GM12875 (cell line): Measurements from ENCODE around the gene NUDT13.

Source experiments
- H3K4me3 ChIP-seq: one replicate; pipeline ENCODE4 v1.5.1; 2011; ENCODE audit warnings: low read depth, low read length, control low read depth
- TF ChIP-seq, protein P1 (sequence below): IDR thresholded peaks from 2 replicates; pipeline ENCODE4 v1.5.1; 2011; ENCODE audit warnings: low read depth, mild to moderate bottlenecking, control low read depth, inconsistent platforms, low read length, moderate library complexity, borderline replicate concordance; ENCODE audit not compliant: insufficient read depth

NUDT13 gene

DNA sequence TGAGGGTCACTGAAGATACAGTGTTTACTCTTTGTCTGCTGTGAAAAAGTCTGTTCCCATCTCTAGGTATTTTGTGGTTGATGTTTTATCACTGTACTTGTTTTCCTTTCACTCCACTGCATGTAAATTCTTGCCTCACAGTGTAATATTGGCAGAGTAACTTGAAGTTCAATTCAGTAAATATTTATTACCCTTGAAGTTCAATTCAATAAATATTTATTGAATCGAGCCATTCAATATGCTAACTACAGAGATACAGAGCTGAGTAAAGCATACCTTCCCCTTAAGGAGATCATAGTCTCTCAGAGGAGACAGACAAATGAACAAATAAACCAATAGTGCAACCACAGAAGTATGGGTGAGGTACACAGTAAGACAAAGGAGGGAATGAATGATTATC is 9.2 kb downstream of the NUDT13 start:
- TF ChIP-seq, protein P1, sequence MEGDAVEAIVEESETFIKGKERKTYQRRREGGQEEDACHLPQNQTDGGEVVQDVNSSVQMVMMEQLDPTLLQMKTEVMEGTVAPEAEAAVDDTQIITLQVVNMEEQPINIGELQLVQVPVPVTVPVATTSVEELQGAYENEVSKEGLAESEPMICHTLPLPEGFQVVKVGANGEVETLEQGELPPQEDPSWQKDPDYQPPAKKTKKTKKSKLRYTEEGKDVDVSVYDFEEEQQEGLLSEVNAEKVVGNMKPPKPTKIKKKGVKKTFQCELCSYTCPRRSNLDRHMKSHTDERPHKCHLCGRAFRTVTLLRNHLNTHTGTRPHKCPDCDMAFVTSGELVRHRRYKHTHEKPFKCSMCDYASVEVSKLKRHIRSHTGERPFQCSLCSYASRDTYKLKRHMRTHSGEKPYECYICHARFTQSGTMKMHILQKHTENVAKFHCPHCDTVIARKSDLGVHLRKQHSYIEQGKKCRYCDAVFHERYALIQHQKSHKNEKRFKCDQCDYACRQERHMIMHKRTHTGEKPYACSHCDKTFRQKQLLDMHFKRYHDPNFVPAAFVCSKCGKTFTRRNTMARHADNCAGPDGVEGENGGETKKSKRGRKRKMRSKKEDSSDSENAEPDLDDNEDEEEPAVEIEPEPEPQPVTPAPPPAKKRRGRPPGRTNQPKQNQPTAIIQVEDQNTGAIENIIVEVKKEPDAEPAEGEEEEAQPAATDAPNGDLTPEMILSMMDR, result no peak
- no peak overlapping the region for H3K4me3 ChIP-seq

DNA sequence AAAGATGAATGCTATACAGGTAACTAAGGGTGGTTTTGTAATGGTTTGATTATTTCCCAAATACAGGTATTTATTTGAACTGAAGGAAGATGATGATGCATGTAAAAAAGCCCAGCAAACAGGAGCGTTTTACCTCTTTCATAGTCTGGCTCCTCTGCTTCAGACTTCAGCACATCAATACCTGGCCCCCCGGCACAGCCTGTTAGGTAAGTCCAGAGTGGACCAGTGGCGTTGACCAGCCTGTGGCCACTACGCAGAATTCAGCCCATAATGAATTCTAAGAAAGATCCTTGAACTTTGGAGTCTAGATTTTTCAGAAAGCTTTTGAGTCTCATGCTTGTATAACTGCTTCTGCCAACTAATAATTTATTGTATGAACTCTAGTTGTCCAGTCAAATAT is 9.7 kb downstream of the NUDT13 start:
- TF ChIP-seq, protein P1, result no peak
- H3K4me3 ChIP-seq, result no peak overlapping the region

DNA sequence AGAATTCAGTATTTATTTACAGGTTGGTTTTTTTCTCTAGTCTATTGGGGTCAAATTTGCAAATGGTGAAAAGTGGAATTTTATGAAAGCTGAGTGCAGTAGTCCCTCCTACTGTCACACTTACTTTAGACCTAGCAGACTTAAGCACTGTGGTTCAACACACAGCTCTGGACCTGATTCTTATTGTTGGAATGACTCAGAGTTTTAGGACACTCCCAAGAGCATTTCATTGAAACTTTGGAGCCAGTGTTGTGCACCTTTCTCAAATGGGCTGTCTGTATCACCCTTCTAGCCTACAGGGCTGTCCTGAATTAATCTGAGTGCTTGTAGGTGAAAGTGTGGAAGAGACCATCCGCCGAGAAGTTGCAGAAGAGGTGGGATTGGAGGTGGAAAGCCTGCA is 16.1 kb downstream of the NUDT13 start:
- TF ChIP-seq, protein P1, result no peak
- no peak overlapping the region for H3K4me3 ChIP-seq

DNA sequence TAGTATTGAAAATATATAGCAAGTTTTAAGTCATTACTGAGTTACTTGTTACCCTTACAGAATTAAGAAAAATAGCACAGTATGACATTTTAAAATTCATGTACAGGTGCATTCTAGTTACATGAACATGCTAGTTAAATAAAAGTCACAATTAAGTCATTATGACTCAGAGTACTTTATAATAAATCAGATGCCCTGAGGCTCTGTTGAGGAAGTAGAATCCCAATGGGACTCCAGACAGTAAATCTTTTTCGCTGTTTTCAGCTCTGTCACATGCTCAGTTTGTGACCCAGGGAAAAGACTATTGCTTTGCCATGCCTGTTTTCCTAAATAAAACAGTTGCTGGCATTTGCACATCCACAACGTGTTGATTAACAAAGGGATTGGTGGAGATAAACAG is 21.0 kb downstream of the NUDT13 start:
- TF ChIP-seq, protein P1, result no peak
- no peak overlapping the region for H3K4me3 ChIP-seq

DNA sequence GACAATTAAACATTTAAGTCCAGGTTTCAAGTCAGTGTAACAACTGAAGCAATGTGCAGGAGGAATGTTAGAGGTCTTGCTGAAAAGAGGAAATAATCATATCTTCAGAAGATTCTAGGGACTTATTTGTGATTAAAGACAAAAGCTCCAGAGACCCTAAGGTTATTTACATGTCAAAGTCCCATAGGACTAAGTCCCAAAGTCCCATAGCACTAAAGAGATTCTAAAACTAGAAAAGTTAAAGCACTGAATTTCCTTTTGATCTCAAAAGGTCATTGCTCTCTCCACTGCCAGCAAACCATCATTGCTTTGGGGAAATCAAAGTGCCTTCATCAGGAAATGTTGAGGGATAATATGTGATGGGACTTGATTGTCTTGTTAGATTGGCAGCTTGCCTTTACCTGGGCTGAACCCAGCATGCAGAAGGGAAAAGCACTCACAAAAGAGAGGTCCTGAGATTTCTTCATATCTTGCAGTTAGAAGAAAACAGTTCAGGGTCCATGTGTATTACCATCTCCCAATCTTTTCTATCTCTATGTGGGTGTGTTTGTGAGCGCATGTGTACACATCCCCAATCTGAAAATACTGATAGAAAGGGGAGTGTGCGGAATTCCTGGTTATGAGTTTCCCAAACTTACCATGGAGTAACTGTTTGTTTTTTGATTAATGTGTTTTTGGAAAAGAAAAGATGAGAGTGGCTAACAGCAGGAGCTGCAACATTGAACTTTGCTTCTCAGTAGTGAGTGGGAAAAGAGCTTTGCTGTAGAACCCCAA is 21.8 kb downstream of the NUDT13 start:
- TF ChIP-seq, protein P1, result no peak
- no peak overlapping the region for H3K4me3 ChIP-seq

DNA sequence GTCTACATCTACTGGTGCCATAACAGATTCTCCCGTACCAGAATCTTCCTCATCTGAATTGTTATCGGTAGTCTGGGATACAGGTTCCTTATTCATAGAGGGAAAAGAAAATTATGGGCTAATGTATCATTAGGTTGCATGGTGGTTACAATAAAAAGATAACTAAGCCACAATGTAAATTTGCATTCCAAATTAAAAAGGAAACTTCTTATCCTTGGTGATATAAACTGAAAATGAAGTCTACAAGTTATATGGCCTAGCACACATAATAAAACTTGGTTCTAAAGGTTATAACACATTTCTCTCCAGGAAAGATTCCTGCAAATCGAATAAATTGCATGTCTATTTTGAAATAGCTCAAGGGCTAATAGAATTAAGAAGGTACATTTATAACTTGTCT is 24.5 kb downstream of the NUDT13 start:
- no peak overlapping the region for H3K4me3 ChIP-seq
- TF ChIP-seq, protein P1, result no peak

DNA sequence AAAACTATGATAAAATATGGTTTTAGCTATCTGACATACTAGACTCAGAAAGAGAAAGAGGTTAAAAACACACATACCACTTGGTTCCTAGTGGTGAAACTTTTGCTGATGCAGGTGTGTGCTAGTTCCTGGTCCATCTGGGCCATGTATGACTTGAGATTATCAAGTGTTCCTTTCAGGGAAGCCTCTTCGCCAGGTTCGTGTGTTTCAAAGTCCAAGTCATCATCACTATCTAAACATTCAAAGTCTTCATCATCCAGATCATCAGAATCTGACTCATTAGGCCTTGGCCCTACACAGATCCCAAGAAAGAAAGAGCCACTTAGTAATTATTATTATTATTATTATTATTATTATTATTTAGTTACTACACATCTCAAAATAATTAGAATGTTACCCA is 26.4 kb downstream of the NUDT13 start:
- TF ChIP-seq, protein P1, result no peak
- H3K4me3 ChIP-seq, result no peak overlapping the region
